ENCODE measurements around the gene LLGL2. TPM values are rescaled to one million over a fixed set of nuclear protein-coding genes. Genes with fewer than 3 reads are reported as not detected.

LLGL2 gene
- total RNA-seq, 2 donors from 2014 or later, result 113 to 251 TPM

GRCh38 chr17:75506888-75507287 is 18.6 kb upstream of the LLGL2 start:
- 90 to 95% methylated on average over 20 of the region's 20 CpGs for whole genome bisulfite sequencing, 2 donors
- TF ChIP-seq CTCF (IDR thresholded peaks at IDR 0.05), result no peak
- ATAC-seq (no peak), DNase-seq (no peak)
- H3K9me3 ChIP-seq, result no peaks in the 10 kb centered on the region
- H3K4me1 ChIP-seq, result peaks cover 19% of the 10 kb centered on the region
- intact Hi-C loops (cut with DNase I), result no loop called here
- H3K27me3 ChIP-seq, result no peaks in the 10 kb centered on the region
- no peak overlapping the region for H3K4me3 ChIP-seq
- H3K36me3 ChIP-seq (replicated peaks in 1 of 2; ENCODE audit: insufficient read depth in 1 of 2, low read depth in 2 of 2), result no peaks in the 10 kb centered on the region
- no peak overlapping the region for H3K27ac ChIP-seq

GRCh38 chr17:75507733-75508719 is 17.5 kb upstream of the LLGL2 start:
- Histone ChIP-seq H3K36me3 (replicated peaks in 1 of 2; ENCODE audit: insufficient read depth in 1 of 2, low read depth in 2 of 2) (no peaks in the 10 kb centered on the region), H3K27ac (peak overlapping the region in 1 of 4 donors; percentile 35), H3K4me1 (peaks cover 31% of the 10 kb centered on the region), H3K27me3 (no peaks in the 10 kb centered on the region), H3K4me3 (no peak overlapping the region), H3K9me3 (no peaks in the 10 kb centered on the region)
- WGBS, 2 donors, result 78 to 83% methylated on average over 11 to 27 of the region's 27 CpGs
- ATAC-seq (no peak), DNase-seq (no peak)
- intact Hi-C loops (cut with DNase I), result no loop called here
- no peak for TF ChIP-seq POLR2A (IDR thresholded peaks at IDR 0.05)
- no peak for TF ChIP-seq CTCF (IDR thresholded peaks at IDR 0.05)

- DNase-seq (no peak), ATAC-seq (no peak)
- WGBS, 2 donors, result 60 to 71% methylated on average over 5 of the region's 5 CpGs
- H3K4me3 ChIP-seq, result no peak overlapping the region
- intact Hi-C loops (cut with DNase I), result no loop called here
- peak overlapping the region in 2 of 4 donors; percentile 35 to 45 for H3K27ac ChIP-seq
- no peaks in the 10 kb centered on the region for H3K27me3 ChIP-seq
- H3K36me3 ChIP-seq (replicated peaks in 1 of 2; ENCODE audit: insufficient read depth in 1 of 2, low read depth in 2 of 2), result no peaks in the 10 kb centered on the region
- TF ChIP-seq CTCF (IDR thresholded peaks at IDR 0.05) (no peak), POLR2A (IDR thresholded peaks at IDR 0.05) (no peak)
- no peaks in the 10 kb centered on the region for H3K9me3 ChIP-seq
- peaks cover 40% of the 10 kb centered on the region for H3K4me1 ChIP-seq
Observed at GRCh38 chr17:75508931-75509361, 16.6 kb upstream of the LLGL2 start.

DNA sequence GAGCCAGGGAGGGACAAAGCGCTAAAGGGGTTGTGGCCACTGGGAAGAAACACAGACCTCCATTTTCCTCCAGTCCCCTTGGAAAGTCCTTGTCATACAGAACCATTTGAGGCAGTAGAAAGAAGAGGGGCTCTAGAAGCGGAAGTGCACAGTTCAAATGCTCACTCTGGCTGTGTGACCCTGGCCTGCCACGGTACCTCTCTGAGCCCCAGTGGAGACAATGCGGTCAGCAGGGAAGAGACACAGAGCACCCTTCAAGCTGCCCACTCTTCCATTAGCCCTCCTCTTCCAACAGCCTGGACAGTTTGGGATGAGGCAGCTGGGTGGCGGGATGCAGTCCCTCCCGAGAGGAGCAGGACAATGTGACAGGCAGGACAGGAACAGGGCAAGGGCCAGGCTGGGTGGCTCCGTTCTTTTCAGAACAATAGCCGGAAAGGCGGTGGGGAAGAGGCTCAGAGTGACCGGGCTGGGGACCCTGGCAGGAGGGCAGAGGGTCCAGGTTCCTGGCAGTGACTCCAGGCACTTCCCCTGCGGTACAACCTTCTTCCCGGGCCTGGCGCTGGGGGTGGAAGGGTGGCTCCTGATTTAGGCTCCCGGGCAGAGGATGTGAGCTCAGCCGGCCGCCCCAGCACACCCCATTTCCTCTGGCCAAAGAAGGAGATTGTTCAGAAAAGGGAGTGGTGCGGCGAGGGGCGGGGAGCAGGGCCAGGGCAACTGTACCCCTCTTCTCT is 15.8 kb upstream of the LLGL2 start:
- H3K4me1 ChIP-seq, result peaks cover 47% of the 10 kb centered on the region
- H3K9me3 ChIP-seq, result no peaks in the 10 kb centered on the region
- peak overlapping the region in 2 of 4 donors; percentile 35 to 45 for H3K27ac ChIP-seq
- WGBS, 2 donors, result 89 to 91% methylated on average over 12 to 19 of the region's 19 CpGs
- no peak for ATAC-seq
- no peaks in the 10 kb centered on the region for H3K36me3 ChIP-seq (replicated peaks in 1 of 2; ENCODE audit: insufficient read depth in 1 of 2, low read depth in 2 of 2)
- H3K27me3 ChIP-seq, result no peaks in the 10 kb centered on the region
- TF ChIP-seq POLR2A (IDR thresholded peaks at IDR 0.05) (peak in 2 of 3 donors; percentile 32 to 37), CTCF (IDR thresholded peaks at IDR 0.05) (no peak)
- intact Hi-C loops (cut with DNase I), result no loop called here
- H3K4me3 ChIP-seq, result no peak overlapping the region
- DNase-seq, result peak in 1 of 4 donors; percentile 13
